Measurements from ENCODE around the gene ZNF534. TPM values are rescaled to one million over a fixed set of nuclear protein-coding genes. Genes with fewer than 3 reads are reported as not detected.
"Not testable (repeated sequence)": the region's sequence is repeated elsewhere in the genome, so short reads cannot be mapped to it uniquely, and the experiment has no call there.

The ZNF534 gene
- total RNA-seq, 2 donors from 2014 or later = 0.09 to 3.2 TPM

- H3K27me3 ChIP-seq (replicated peaks; ENCODE audit: insufficient read depth) = no peaks in the 10 kb centered on the region
- TF ChIP-seq POLR2AphosphoS5 (IDR thresholded peaks at IDR 0.05) (no peak), POLR2A (IDR thresholded peaks at IDR 0.05) (no peak)
- TF ChIP-seq, protein P1, sequence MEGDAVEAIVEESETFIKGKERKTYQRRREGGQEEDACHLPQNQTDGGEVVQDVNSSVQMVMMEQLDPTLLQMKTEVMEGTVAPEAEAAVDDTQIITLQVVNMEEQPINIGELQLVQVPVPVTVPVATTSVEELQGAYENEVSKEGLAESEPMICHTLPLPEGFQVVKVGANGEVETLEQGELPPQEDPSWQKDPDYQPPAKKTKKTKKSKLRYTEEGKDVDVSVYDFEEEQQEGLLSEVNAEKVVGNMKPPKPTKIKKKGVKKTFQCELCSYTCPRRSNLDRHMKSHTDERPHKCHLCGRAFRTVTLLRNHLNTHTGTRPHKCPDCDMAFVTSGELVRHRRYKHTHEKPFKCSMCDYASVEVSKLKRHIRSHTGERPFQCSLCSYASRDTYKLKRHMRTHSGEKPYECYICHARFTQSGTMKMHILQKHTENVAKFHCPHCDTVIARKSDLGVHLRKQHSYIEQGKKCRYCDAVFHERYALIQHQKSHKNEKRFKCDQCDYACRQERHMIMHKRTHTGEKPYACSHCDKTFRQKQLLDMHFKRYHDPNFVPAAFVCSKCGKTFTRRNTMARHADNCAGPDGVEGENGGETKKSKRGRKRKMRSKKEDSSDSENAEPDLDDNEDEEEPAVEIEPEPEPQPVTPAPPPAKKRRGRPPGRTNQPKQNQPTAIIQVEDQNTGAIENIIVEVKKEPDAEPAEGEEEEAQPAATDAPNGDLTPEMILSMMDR (IDR thresholded peaks at IDR 0.05) = no peak
- H3K27ac ChIP-seq = no peak overlapping the region
- H3K4me1 ChIP-seq (replicated peaks) = no peaks in the 10 kb centered on the region
- H3K4me3 ChIP-seq = no peak overlapping the region
- 85% methylated on average over 14 of the region's 14 CpGs for WGBS
- DNase-seq (ENCODE audit: low spot score) = no peak
- no peaks in the 10 kb centered on the region for H3K9me3 ChIP-seq
- H3K36me3 ChIP-seq = no peaks in the 10 kb centered on the region
- intact Hi-C loops (cut with DNase I) = no loop called here
Measured at GRCh38 chr19:52464798-52465470, 36.0 kb downstream of the ZNF534 start.

DNA sequence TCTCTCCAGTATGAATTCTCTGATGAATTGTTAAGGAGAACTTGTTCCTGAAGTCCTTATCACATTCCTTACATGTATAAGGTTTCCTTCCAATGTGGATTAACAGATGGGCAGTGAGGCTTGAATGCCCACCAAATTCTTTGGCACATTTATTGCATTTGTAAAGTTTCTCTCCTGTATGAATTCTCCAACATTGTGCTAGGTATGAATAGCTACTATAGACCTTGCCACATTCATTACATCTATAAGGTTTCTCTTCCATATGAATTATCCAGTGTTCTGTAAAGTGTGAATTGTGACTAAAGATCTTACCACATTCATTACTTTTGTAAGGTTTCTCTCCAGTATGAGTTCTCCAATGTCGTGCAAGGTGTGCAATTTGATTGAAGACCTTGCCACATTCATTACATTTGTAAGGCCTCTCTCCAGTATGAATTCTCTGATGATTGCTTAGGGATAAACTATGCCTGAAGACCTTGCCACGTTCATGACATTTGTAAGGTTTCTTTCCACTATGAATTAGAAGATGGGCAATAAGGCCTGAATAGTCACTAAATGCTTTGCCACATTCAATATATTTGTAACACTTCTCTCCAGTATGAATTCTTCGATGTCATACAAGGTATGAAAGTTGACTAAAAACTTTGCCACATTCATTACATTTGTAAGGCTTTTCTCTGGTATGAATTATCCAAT lies 44.9 kb downstream of the ZNF534 start:
- Histone ChIP-seq H3K27me3 (replicated peaks; ENCODE audit: insufficient read depth) (no peaks in the 10 kb centered on the region), H3K4me3 (no peak overlapping the region), H3K36me3 (no peaks in the 10 kb centered on the region), H3K9me3 (no peaks in the 10 kb centered on the region), H3K4me1 (replicated peaks) (no peaks in the 10 kb centered on the region), H3K27ac (no peak overlapping the region)
- intact Hi-C loops (cut with DNase I) = no loop called here
- DNase-seq (ENCODE audit: low spot score) = no peak
- WGBS = 96% methylated on average over 3 of the region's 3 CpGs
- TF ChIP-seq POLR2AphosphoS5 (IDR thresholded peaks at IDR 0.05) (no peak), POLR2A (IDR thresholded peaks at IDR 0.05) (no peak)
- TF ChIP-seq, protein P1 (IDR thresholded peaks at IDR 0.05) = no peak

DNA sequence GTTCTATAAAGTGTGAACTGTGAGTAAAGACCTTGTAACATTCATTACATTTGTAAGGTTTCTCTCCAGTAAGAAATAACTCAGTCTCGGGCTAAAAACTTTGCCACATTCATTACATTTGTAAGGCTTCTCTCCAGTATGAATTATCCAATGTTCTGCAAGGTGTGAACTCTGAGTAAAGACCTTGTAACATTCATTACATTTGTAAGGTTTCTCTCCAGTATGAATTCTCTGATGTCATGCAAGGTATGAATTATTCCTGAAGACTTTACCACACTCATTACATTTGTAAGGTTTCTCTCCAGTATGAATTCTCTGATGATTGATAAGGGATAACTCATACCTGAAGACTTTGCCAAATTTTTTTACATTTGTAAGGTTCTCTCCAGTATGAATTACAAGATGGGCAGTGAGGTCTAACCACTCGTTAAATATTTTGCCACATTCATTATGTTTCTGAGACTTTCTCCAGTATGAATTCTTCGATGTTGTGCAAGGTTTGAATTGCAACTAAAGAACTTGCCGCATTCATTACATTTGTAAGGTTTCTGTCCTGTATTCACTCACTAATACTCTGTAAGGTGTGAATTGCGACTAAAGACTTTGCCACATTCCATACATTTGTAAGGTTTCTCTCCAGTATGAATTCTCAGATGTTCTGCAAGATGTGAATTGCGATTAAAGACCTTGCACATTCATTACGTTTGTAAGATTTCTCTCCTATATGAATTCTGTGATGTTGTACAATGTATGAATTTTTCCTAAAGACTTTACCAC lies 45.6 kb downstream of the ZNF534 start:
- no peaks in the 10 kb centered on the region for H3K9me3 ChIP-seq
- H3K4me3 ChIP-seq = no peak overlapping the region
- H3K4me1 ChIP-seq (replicated peaks) = no peaks in the 10 kb centered on the region
- H3K27me3 ChIP-seq (replicated peaks; ENCODE audit: insufficient read depth) = no peaks in the 10 kb centered on the region
- no peak overlapping the region for H3K27ac ChIP-seq
- no peak for DNase-seq (ENCODE audit: low spot score)
- intact Hi-C loops (cut with DNase I) = no loop called here
- TF ChIP-seq POLR2AphosphoS5 (IDR thresholded peaks at IDR 0.05) = no peak
- no peak for TF ChIP-seq POLR2A (IDR thresholded peaks at IDR 0.05)
- TF ChIP-seq, protein P1 (IDR thresholded peaks at IDR 0.05) = no peak
- WGBS = 94% methylated on average over 7 of the region's 7 CpGs
- H3K36me3 ChIP-seq = no peaks in the 10 kb centered on the region

DNA sequence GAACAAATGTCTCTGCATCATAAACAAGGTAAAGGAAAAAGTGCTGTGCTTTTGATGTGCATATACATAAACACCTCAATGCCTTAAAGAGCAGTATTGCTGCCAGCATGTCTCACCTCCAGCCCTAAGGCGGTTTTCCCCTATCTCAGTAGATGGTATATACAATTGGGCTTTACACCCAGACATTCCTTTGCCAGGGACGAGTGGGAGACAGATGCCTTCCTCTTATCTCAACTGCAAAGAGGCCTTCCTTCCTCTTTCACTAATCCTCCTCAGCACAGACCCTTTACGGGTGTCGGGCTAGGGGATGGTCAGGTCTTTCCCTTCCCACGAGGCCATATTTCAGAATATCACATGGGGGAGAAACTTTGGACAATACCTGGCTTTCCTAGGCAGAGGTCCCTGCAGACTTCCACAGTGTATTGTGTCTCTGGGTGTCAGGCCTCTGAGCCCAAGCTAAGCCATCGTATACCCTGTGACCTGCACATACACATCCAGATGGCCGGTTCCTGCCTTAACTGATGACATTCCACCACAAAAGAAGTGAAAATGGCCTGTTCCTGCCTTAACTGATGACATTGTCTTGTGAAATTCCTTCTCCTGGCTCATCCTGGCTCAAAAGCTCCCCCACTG lies 55.3 kb downstream of the ZNF534 start:
- H3K27ac ChIP-seq; H3K4me1 ChIP-seq (replicated peaks); DNase-seq (ENCODE audit: low spot score); H3K27me3 ChIP-seq (replicated peaks; ENCODE audit: insufficient read depth); H3K36me3 ChIP-seq; H3K9me3 ChIP-seq; intact Hi-C loops (cut with DNase I); H3K4me3 ChIP-seq: not testable (repeated sequence)
- WGBS = 60% methylated on average over 7 of the region's 7 CpGs

DNA sequence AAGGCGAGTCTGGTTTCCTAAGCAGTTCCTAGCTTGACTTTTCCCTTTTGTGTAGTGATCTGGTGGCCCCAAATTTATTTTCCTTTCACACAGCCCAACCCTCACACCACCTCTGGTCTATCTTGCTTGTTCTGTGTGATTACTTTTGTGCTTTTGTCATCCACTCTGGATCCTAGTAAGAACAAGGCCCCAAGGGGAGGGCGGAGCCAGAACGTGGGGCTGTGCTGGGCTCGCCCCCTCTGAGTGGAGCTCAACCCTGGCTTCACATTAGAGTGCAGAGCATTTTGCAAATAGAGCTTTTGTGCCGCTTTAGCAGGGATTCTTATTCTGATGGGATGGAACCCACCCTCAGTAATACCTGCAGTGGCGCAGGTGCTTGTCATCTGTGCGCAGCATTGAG lies 56.1 kb downstream of the ZNF534 start:
- H3K27me3 ChIP-seq (replicated peaks; ENCODE audit: insufficient read depth); H3K27ac ChIP-seq; H3K4me3 ChIP-seq; H3K36me3 ChIP-seq; H3K9me3 ChIP-seq; DNase-seq (ENCODE audit: low spot score); intact Hi-C loops (cut with DNase I); H3K4me1 ChIP-seq (replicated peaks): not testable (repeated sequence)
- 43% methylated on average over 7 of the region's 7 CpGs for WGBS

DNA sequence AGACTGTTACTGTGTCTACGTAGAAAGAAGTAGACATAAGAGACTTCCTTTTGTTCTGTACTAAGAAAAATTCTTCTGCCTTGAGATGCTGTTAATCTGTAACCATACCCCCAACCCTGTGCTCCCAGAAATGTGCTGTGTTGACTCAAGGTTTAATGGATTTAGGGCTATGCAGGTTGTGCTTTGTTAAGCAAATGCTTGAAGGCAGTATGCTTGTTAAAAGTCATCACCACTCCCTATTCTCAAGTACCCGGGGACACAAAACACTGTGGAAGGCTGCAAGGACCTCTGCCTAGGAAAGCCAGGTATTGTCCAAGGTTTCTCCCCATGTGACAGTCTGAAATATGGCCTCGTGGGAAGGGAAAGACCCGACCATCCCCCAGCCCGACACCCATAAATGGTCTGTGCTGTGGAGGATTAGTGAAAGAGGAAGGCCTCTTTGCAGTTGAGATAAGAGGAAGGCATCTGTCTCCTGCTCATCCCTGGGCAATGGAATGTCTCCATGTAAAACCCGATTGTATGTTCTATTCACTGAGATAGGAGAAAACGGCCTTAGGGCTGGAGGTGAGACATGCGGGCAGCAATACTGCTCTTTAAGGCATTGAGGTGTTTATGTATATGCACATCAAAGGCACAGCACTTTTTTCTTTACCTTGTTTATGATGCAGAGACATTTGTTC lies 56.8 kb downstream of the ZNF534 start:
- intact Hi-C loops (cut with DNase I); H3K4me1 ChIP-seq (replicated peaks); DNase-seq (ENCODE audit: low spot score); H3K27me3 ChIP-seq (replicated peaks; ENCODE audit: insufficient read depth); H3K36me3 ChIP-seq; H3K4me3 ChIP-seq; H3K9me3 ChIP-seq; H3K27ac ChIP-seq: not testable (repeated sequence)
- 5% methylated on average over 8 of the region's 8 CpGs for WGBS
